Measurements from ENCODE around the gene PTHLH.

- no peak for TF ChIP-seq POLR2A (IDR thresholded peaks at IDR 0.05; ENCODE audit: low read length)
- TF ChIP-seq GATA1 (IDR thresholded peaks at IDR 0.05; ENCODE audit: low read depth, low read length) = no peak
Measured at GRCh38 chr12:28015165-28015564, 42.6 kb upstream of the PTHLH start.

All from erythroblast (primary cell).